GM18519 (cell line): Measurements from ENCODE around the gene KIAA1755.

Experiments
- ATAC-seq: cut with Tn5 transposase; IDR thresholded peaks from one replicate; pipeline ENCODE4 v1.9.1; 2021; ENCODE audit warnings: mild to moderate bottlenecking, moderate library complexity; ENCODE audit not compliant: unreplicated experiment, low FRiP score

The KIAA1755 gene

DNA sequence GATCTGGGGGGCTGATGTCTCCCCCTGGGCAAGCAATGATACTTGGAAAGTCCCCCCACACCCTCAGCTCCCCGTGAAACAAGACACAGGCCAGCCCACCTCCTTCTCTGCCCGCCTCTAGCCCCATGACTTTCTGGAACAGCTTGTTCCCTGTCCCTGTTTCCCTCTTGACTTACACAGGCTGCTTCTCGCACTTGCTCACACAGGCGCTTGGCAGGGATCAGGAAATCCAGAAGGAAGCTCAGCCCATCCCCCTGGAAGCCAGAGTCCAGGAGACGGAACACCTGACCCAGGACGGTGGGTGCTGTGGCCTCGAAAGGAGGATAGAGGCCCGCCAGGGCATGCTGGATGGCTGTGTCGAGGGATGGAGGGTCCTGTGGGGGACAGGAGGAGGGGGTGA is 14.8 kb downstream of the KIAA1755 start:
- no peak for ATAC-seq

DNA sequence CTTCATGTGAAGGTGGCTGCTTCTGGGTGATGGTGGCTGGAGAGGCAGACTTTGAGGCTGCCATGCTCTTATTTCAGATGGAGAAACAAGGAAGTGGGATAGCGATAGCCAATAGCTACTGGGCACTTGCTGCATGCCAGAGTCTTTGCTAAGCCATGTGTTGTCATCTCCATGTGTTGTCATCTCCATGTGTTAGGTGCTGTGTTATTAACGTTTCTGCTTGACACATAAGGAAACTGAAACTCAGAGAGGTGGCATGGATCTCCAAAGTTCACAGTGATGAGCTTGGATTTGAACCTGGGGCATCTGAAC is 16.9 kb downstream of the KIAA1755 start:
- no peak for ATAC-seq

DNA sequence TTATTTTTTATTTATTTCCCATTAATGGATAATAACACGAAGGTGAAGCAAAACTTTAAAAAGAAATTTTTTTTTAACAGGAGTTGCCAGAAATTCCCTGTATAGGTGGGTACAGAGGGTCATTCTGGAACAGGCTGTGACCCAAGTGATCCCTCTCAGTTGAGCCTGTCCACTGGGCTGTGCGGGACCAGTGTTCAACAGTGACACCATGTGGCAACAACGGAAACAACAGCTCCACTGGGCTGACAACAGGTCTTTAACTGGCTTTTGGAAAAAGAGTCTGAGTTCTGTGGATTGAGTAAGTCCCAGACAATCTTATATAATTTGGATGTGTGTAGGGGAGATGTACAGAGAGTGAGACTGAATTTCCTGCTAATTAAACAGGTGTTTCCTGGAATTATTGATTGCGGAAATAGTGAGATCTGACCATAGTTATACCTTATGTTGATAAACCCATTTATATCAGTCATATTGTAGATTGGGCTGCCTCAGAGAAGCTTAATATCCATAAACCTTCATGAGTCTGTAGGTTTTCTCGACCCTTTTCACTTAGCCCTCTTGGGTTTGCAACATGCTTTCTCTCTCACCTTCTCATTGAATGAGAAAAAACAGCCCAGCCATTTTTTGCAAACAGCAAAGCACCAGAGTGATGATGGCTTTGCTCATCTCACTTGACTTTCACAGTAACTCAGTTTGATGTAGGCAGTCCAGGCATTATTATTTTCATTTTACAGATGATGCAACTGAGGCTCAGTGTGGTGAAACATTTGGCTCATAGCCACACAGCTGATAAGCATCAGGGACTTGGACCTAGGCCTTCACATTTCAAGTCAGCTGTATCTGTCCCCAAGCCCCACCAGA is 17.5 kb downstream of the KIAA1755 start:
- ATAC-seq, result no peak

DNA sequence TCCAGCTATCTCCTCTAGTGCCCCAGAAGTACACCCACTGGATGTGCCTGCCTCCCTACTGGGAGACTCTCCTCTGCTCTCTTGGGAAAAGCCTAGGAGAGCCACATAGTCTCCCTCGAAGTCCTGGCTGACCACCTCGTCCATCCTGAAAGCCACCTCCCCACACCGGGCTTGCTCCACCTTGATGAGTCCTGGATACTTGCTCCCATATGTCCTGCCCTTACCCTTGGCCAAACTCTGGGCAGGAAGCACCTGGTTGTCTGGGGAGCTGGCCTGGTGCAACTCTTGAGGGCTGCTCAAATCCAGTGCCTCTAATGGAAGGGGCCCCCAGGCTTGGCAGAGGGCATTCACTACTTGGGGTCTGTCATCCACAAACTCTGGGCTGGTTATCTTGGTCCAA is 19.3 kb downstream of the KIAA1755 start:
- ATAC-seq, result no peak

DNA sequence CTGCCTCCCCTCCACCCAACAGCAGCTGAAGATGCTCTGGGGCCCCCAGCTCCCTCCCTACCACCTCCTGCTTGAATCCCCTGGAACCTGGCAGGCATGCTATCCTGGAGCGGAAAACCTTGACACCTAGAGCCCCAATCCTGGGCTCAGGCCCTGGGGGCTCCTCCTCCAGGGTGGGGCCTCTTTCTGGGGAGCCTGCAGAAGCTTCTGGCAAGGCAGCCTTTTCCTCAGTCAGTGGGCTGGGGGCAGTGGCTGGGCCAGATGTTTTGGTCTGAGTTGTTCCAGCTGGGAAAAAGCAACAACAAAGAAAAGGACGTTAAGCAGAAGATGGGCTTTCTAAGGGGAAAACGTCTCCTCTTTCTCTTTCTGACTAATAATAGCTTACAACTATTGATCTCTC is 21.1 kb downstream of the KIAA1755 start:
- no peak for ATAC-seq

DNA sequence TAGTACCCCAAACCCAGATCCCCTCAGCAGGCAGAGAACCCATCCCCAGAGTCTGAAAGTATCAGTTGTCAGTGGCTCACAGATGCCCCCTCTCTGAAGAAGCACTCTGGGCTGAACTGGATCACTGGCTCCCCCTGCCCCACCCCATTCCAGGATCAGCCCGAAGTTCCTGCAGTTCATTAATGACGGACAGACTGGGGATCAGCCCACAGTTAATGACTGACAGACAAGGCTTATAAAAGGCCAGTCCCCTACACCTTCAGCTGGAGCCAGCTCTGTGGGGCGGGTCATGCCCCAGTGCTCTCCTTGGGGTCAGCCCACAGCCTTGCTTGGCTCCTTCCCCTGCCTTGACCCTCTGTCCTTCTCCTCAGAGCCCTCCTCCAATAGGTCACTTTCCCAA is 21.7 kb downstream of the KIAA1755 start:
- no peak for ATAC-seq

DNA sequence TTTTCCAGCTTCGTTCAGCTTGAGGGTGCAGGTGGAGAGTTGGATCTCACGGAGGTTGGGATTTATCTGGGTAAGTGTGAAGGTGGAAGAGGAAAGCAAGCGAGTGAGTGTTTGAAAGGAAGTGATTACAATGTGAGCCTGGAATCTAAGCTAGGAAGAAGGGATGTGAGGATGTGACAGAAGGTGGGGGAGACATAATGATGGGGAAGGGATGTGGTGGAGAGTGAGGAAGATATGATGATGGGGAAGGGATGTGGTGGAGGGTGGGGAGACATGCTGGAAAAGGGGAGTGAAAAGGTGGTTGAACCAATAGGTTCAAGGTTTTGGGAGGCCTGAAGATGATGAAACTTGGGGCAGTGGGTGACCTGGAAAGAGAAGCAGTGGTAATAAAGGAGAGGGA is 23.2 kb downstream of the KIAA1755 start:
- ATAC-seq, result no peak

DNA sequence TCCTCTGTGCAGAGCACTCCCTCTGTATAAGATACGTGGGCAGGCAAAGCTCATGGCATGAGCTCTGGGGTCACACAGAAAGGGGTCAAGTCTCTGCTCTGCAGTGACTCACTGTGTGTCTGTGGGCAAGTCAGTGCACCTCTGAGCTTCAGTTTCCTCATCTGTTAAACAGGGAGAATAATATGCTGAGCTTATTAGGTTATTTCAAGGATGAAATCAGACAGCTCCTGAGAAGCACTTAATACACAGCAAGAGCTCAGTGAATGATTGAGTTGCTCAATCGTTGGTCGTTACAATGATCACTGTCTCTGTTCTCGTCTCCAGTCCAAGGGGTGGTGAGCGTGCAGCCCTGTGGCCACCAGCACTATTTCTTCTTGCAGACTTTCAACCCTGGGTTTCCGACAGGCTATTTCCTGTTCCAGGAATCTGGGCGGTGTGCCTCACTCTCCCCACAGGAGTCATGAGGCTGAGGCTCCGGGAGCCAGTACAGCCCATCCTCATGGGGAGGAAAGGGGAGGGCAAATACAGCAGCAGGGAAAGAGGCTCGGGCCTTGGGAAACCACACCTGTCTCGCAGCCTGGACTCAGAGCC is 28.9 kb downstream of the KIAA1755 start:
- ATAC-seq, result no peak

DNA sequence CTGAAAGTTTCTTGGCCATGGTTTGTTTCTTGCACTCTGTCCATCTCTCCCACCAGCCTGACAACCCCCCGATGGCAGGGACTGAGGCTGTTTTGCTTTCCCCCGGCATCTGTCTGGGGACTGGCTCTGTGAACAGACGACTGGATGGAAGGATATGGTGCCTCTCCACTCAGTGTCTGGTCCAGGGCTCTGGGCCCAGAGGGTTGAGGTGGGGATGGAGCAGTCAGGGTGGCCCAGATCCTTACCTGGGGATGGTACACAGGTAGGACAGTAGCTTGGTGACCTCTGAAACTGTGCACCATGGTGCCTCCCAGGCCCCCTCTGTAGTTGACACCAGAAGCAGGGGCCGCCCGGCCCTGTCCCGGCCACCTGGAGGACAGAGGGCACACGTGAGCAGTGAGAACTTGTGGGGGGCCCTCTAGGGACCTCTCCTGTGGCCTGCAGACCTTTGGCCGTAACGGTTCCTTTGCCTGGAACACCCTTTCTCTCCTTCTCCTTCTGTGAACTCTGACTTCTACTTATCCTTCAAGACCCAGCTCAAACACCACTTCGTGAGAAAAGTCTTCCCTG is 29.5 kb downstream of the KIAA1755 start:
- no peak for ATAC-seq

DNA sequence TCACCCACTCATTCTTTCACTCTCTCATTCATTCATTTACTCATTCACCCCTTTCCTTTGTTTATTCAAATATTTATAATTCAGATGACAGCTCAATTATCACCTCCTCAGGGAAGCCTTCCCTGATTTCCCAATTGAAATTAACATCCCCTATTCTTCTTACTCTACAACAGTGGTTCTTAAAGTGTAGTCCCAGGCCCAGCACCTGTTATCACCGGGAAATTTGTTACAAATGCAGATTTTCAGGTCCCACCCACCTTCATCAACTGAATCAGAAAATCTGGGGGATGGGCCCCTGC is 30.3 kb downstream of the KIAA1755 start:
- no peak for ATAC-seq

DNA sequence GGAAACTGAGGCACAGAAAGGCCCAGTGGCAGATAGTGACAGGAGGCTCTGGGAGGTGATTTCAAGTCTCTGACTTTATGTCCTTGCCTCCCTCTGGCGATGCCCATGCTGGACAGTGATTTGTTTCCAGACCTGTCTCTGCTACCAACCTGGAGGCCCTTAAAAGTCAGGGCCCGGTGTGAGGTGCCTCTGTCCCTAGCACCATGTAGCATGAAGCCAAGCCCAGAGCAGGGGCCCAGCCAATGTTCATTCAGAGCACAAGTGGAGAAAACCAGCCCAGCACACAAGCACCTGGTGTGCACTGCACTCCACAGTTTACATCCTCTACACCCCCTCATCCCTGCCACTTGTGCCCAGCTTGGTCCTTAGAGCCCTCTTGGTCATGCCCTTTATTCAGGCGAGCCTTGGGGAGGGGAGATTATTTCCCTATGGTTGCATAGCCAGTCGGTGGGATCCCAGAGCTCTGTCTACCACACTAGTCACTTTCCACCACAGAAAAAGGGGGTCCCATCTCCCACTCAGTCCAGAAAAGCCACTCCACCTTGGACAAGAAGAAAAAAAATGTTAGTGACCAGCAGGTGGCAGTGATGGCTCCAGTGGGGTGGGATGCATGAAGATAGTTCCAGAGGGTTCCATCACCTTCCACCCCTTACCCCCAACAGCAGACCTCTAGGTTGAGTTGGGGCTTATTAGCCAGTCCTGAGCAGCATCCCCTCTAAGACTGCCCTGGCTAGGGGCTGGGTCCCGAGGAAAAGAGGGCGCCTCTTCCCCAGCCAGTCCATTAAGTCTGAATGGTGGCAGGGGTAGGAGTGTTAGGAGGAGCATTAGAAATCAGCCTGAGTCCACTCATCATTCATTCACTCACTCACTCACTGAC is 30.9 kb downstream of the KIAA1755 start:
- ATAC-seq, result no peak

DNA sequence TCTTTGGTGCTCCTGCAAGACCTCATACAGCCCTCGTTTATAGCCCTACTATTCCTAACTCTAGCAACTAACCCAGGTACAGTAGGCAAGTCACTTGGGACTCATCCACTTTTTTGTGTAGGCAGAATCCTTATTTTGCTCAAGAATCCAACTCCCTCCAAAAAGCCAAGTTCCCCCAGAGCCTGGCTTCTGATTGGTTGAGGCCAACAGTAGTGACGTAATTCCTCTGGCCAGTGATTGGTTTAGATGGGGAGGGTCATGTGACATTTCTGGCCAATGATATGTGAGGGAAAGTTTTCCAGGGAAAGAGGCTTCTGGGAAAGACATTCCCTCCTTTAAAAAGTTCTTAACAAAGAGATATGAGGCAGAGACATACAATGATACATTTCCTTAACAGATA is 32.1 kb downstream of the KIAA1755 start:
- no peak for ATAC-seq

DNA sequence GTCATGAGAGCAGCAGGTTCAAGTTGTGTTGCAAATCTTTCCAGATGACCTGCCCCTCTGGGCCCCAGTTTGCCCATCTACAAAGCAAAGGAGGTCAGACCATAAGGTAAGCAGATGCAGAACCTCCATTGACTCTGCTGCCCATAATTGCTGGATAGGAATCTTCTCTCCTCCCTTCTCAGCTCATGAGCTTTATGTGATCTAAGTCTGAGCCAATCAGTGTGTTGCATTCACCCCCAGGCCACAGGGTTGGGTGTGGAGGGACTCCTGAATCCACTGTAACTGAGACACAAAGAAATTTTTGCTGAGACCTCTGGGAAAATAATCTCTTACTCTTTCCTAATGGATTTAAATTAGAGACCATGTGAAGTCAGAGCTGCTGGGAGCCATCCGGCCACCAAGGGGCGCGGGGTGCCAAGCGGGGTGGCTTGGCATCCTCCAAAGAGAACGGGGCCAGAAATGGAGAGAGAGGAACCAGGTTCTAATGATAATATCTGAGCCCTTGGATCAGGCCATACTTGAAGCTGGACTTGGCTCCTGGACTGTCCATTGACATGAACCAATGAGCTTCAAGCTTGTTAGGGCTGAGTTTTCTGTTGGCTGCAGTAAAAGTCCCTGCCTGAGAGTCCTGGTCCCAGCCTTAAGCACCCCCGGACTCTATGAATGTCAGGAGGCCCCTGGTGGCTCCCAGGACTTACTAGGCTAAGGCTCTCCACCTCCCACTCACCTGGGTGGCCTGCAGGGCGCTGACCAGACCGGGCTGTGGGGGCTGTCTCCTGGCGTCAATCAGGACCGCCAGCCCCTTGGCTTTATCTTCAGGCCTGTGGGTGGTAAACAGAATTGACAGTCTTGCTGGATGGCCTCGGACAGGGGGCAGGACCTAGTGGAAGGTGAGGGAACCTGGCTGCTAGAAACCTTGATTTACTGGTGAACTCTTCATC is 32.8 kb downstream of the KIAA1755 start:
- no peak for ATAC-seq

DNA sequence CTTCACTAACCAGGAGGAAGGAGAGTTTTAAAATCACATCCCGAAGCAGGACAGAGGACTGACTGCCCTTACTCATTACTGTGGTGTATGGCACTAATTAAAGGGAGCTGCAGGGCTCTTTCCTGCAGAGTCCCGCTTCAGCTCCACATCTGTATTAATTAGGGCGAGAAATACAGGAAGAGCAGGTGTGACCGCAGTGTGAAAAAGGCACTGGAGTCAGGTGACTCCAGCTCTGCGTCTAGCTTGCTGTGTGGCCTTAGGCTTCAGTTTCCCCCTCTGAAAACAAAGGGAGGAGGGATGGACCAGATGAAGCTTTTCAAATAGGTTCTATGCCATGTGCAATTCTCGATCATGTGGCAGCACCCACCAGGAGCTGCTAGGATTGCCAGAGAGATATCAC is 34.0 kb downstream of the KIAA1755 start:
- no peak for ATAC-seq

DNA sequence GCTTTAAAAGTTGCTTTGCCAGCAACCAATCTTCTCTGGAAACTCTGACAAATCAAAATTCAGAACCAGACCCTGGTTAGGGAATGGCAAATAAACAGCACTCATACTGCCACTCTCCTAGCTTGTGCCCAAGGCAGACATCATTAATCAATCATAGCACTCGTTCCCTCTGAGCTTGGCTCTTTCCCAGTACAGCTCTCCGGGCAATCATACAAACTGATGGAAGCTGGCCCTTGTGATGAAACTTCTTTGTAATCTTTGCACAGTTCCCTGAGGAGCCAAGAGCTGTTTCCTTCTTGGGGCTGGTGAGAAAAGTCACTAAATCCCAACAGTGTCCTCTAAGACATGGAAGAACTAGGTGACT is 34.7 kb downstream of the KIAA1755 start:
- no peak for ATAC-seq

DNA sequence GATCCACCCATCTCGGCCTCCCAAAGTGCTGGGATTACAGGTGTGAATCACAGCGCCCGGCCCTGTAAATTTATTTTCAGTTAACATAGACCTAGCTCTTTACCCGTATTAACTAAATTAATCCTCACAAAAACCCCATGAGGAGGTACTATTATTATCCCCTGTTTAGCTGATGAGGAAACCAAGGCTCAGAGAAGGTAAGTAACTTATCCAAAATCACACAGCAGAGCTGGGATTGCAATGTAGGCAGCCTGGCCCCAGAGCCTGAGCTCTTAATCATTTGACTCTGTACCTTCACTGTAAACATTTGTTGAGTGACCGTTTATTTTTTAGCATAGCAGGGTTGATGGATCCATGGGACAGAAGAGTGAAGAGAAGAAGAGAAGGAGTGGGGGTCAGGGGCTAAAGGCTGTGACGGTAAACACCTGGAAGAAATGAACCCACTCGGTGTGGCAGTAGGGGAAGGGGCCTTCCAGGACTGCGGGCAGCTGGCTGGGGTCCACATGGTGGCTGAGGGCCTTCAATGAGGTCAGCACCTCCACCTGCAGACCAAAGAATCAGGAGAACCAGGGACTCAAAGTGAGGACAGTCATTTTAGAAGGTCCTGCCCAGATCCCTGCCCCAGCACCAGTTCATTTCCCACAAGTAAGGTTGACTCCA is 35.2 kb downstream of the KIAA1755 start:
- no peak for ATAC-seq

DNA sequence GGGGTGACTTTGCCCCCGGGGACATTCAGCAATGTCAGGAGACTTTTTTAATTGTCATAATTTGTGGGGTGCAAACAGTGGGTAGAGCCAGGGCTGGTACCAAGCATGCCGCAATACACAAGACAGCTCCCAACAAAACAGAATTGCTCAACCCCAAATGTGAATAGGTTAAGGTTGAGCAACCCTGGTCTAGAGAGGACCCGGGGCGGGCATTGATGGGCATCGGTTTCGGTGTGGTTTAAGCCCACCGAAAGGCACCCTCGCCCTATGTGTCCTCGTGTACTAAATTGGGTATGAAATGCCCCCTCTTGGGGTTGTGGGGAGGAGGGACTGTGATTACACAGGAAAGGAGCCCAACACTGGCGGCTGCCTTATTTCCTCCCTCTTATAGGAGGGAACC is 36.0 kb downstream of the KIAA1755 start:
- ATAC-seq, result no peak

DNA sequence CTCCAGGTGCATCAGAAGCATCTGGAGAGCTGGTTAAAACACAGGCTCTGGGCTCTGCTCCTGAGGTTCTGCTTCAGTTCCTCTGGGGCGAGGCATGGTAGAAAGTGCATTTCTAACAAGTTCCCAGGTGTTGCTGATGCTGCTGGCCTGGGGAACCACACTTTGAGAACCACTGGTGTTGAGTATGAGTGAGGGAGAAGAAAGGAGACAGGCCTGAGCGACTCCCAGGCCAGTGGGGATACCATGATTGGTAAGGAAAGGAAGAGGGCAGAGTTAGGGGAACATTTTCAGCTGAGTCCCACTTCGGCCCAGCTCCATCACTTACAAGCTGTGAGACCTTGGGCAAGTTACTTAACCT is 36.8 kb downstream of the KIAA1755 start:
- no peak for ATAC-seq

DNA sequence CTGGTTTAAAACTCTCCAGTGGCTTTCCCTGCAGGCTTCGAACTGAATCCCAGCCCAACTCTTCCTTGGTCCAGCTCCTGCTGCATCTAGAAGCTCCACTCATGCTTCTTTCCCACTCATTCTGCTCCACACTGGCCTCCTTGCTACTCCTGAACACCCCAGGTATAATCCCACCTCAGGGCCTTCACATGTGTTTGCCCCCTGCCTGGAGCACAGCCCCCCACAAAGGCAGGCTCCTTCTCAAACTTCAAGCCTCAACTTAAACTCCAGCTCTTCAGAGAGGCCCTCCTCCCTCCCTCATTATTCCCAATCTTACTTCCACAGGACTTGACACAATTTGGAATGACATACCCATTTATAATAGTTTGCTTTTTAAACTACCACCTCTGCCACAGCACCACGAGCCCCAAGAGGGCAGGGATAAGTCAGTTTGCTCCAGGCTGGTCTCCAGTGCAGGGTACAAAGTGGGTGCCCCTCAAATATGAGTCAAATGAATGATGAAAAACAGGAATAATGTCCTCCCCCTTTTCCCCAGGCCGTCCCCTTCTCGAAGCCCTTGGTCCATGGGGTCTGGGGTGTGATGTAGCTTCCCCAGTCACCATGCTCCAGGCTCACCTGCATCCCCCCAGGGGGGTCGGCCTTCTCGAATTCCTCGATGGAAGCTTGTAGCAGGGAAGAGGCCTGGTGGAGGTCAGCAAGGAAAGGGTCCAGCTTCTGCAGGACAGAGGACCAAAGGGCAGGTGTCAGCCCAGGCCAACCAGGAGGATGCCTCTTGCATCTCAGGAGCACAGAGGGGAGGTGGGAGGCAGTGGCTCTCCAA is 37.4 kb downstream of the KIAA1755 start:
- ATAC-seq, result no peak
